Bronchial epithelial cell (primary cell): ENCODE measurements around the gene COL23A1. TPM values are rescaled to one million over a fixed set of nuclear protein-coding genes. Genes with fewer than 3 reads are reported as not detected.

ENCODE experiments used
- DNase-seq: peaks from one replicate; pipeline ENCODE4 v3.0.0-alpha.2; 2010; ENCODE audit warnings: low read depth
- FAIRE-seq: peaks from 2 replicates; lab custom pipeline; 2011; peaks lifted over from hg19 to GRCh38; lab: Jason Lieb, UNC
- H3K27me3 ChIP-seq: 2 replicates; pipeline ENCODE4 v1.5.1; 2011; ENCODE audit warnings: low read length; ENCODE audit not compliant: control insufficient read depth, insufficient read depth
- H3K36me3 ChIP-seq: 2 replicates; pipeline ENCODE4 v1.5.1; 2011; ENCODE audit warnings: low read length; ENCODE audit not compliant: control insufficient read depth, insufficient read depth
- H3K4me3 ChIP-seq: 2 replicates; pipeline ENCODE4 v1.5.1; 2011; ENCODE audit warnings: mild to moderate bottlenecking, low read depth, low read length, control low read depth
- total RNA-seq: library from RNA; depleted of rRNA; stranded (reverse); fragments of >200 nt; gene quantifications from 2 replicates; pipeline ENCODE4 v1.2.1, GENCODE V29; 2014
- TF ChIP-seq, protein P1 (sequence below): IDR thresholded peaks from 2 replicates; pipeline ENCODE4 v1.5.1; 2011; ENCODE audit warnings: mild to moderate bottlenecking, moderate library complexity, low read length, control low read depth, inconsistent platforms; ENCODE audit not compliant: insufficient read depth, severe bottlenecking

COL23A1 gene
- total RNA-seq, 1 donor from 2014 or later = 0.26 TPM

DNA sequence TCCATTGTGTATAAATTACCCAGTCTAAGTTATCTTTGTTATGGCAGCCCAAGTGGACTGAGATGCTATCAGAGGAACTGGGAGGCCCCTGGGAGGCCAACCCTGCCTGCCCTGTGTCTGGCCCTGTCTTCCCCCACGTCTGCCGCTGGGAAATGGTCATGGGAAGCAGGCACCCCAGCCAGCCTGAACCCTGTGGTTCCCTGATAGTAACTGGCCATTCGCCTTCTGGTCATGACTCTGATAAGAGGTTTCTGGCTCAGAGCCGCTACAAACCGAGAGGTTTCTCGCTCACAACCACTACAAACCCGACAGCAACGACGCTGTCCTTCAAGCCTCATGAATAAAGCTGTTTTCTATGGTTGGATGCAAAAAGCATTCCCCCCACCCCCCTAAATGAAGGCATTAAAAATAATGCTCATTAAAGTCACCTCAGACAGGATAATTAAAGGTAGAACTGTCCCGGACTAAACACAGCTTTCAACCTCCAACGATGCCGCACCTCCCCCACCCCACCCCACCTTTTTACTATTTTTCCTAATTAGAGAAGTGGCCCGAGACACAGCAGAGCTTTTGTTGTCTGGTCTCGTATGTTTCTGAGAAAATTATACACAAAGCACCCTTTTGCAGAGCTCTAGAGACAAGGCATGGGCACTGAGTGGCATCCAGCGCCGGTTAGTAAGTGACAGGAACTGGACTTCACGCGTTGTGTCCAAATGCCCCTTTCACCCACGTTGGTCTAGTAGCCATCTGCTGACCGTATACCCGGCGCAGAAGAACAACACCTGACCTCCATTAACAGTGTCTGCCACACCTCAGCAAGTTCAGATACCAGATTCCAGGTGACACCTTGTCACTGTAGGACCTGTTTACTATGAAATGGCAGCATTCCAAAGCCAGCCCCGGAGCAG lies 140.8 kb downstream of the COL23A1 start:
- FAIRE-seq (no peak), DNase-seq (no peak)
- TF ChIP-seq, protein P1, sequence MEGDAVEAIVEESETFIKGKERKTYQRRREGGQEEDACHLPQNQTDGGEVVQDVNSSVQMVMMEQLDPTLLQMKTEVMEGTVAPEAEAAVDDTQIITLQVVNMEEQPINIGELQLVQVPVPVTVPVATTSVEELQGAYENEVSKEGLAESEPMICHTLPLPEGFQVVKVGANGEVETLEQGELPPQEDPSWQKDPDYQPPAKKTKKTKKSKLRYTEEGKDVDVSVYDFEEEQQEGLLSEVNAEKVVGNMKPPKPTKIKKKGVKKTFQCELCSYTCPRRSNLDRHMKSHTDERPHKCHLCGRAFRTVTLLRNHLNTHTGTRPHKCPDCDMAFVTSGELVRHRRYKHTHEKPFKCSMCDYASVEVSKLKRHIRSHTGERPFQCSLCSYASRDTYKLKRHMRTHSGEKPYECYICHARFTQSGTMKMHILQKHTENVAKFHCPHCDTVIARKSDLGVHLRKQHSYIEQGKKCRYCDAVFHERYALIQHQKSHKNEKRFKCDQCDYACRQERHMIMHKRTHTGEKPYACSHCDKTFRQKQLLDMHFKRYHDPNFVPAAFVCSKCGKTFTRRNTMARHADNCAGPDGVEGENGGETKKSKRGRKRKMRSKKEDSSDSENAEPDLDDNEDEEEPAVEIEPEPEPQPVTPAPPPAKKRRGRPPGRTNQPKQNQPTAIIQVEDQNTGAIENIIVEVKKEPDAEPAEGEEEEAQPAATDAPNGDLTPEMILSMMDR = no peak
- no peaks in the 10 kb centered on the region for H3K27me3 ChIP-seq
- no peaks in the 10 kb centered on the region for H3K36me3 ChIP-seq
- no peak overlapping the region for H3K4me3 ChIP-seq

DNA sequence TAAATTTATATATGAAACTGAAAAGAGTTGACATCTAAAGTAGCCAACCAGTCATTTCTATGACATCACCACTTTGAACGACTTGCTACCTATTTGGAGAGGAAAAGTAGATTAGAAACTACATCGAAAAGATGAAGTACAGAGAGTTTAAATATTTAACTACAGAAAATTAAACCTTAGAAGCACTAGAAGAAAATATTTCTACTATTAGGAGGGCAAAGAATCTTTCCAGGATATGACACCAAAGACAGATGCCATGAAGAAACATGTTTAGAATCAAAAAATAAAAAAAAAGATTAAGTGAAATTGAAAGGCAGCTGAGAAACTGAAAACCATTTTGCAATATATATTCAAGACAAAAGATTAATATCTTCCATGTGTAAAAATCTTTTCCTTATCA lies 144.7 kb downstream of the COL23A1 start:
- Histone ChIP-seq H3K4me3 (no peak overlapping the region), H3K36me3 (no peaks in the 10 kb centered on the region), H3K27me3 (no peaks in the 10 kb centered on the region)
- DNase-seq = no peak
- FAIRE-seq = no peak
- TF ChIP-seq, protein P1 = no peak

DNA sequence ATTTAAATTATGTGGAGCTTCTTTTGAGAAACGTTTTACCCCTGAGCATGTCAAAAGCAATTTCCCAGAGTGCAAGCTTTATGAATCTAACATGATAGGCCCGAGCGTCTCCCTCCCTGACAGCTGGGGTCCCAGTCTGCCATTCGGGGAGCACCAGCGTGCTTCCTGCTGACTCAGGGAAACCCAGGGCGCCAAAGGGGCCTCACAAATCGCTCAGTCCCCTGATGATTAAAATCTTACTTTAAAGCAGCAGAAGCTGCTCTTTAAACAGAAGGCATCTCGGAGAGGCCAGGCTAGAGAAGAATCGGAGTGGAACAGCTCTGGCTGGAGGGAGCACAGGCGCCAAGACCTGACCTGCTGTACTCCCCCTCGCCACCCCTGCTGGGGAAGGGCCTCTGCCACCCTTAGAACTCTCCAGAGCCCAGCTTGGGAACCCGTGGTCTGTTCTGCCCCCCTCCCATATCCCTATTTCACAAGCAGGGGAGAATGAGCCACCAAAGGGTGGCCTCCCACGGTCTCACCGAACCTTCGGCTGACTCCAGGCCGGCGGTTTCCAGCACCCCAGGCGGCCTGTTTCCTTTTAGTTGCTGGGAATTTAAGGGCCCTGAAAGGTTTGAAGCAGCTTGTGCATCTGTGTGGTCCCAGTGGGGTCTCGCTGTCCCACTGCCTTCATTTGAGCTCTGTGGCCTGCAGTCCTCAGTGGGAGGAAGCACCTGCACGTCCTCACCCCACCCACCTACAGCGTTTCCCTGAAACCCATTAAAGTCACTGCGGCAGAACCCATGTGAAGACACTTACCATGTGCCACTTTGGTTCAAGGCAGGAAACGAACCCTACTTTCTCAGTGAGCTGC lies 147.6 kb downstream of the COL23A1 start:
- no peaks in the 10 kb centered on the region for H3K27me3 ChIP-seq
- FAIRE-seq = no peak
- H3K4me3 ChIP-seq = no peak overlapping the region
- H3K36me3 ChIP-seq = no peaks in the 10 kb centered on the region
- DNase-seq = no peak
- TF ChIP-seq, protein P1 = no peak

DNA sequence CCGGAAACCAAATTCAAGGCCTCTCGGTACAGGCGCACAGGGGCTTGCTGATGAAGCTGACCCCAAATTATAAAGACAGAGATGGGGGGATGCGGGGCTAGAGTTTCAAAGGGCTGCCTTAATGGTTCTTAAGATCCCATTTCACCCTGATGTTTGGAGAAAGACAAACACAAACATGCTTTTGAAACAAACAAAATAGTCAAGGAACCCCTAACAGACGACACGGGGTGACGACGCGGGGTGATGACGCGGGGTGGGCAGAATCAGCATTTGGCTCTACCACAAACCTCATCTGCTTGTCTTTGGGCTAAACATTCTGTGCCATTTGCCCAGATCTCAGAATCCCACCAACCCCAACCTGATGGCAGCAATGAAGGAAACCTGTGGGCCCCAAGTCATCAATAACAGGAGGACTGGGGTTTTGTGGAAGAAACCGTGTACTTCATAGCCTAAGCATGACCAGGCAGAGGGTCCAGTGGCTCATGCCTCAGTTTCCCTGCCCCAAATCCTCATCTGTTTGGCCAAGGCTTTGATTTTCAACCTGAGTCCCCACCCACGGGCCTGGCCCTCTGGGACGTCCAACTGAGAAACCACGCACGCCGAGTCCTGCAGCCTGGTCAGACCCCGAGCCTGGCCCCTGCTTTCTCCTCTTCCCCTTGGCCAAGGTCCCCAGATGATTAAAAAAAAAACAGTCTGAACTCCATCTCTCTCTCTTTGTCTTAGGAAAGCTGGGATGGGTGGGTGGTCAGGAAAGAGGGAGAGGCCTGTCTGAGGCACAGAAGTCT lies 148.5 kb downstream of the COL23A1 start:
- FAIRE-seq (no peak), DNase-seq (no peak)
- no peaks in the 10 kb centered on the region for H3K36me3 ChIP-seq
- H3K27me3 ChIP-seq = no peaks in the 10 kb centered on the region
- TF ChIP-seq, protein P1 = no peak
- H3K4me3 ChIP-seq = no peak overlapping the region

DNA sequence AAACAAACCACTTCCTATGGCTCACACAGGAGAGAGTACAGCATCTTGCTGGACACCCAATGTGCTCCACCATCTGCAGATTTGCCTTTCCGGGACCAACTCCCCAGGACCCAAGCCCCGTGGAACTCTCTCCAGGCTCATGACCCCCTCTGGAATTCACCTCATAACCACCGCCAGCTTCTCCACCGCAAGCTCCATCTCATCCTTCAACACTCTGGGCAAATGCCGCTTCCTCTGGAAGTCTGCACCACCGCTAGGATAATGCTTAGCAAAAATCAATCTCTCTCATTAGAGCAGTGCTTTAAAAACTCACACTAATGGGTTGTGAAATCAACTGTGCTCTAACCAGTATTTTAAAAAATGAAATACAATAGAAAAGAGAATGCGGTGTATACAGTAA lies 150.0 kb downstream of the COL23A1 start:
- TF ChIP-seq, protein P1 = no peak
- H3K36me3 ChIP-seq = no peaks in the 10 kb centered on the region
- no peak for DNase-seq
- H3K4me3 ChIP-seq = no peak overlapping the region
- H3K27me3 ChIP-seq = no peaks in the 10 kb centered on the region
- no peak for FAIRE-seq
